ENCODE measurements around the gene ATP23.
A peak's percentile ranks its signal among the peaks of the same experiment; 100 is the strongest.

Gene ATP23

GRCh38 chr12:57941165-57941894 lies at the start of gene ATP23:
ATP23 (plus strand) TSS chr12:57941567; CDS start chr12:57941702, 135 bp downstream.
- Histone ChIP-seq H3K4me3 (ENCODE audit: low read length) (peak within 1 kb of the TSS; percentile 93), H3K9me3 (ENCODE audit: control insufficient read depth, low read length) (no peaks in the 10 kb centered on the region), H3K36me3 (ENCODE audit: control insufficient read depth, insufficient read depth, low read length) (no peaks in the 10 kb centered on the region), H3K27me3 (ENCODE audit: control insufficient read depth, insufficient read depth, low read length) (no peaks in the 10 kb centered on the region), H3K4me1 (ENCODE audit: control insufficient read depth, insufficient read depth, low read length) (peaks cover 17% of the 10 kb centered on the region), H3K9ac (ENCODE audit: low read length) (peak within 1 kb of the TSS; percentile 89)

GRCh38 chr12:57892232-57892972 lies 49.0 kb upstream of the ATP23 start:
- no peaks in the 10 kb centered on the region for H3K27me3 ChIP-seq (ENCODE audit: control insufficient read depth, insufficient read depth, low read length)
- H3K4me1 ChIP-seq (ENCODE audit: control insufficient read depth, insufficient read depth, low read length): peaks cover 89% of the 10 kb centered on the region
- H3K4me3 ChIP-seq (ENCODE audit: low read length): no peak overlapping the region
- no peaks in the 10 kb centered on the region for H3K9me3 ChIP-seq (ENCODE audit: control insufficient read depth, low read length)
- H3K36me3 ChIP-seq (ENCODE audit: control insufficient read depth, insufficient read depth, low read length): no peaks in the 10 kb centered on the region
- no peak overlapping the region for H3K9ac ChIP-seq (ENCODE audit: low read length)

GRCh38 chr12:57893431-57894353 lies 47.7 kb upstream of the ATP23 start:
- Histone ChIP-seq H3K9me3 (ENCODE audit: control insufficient read depth, low read length) (no peaks in the 10 kb centered on the region), H3K4me1 (ENCODE audit: control insufficient read depth, insufficient read depth, low read length) (peaks cover 89% of the 10 kb centered on the region), H3K27me3 (ENCODE audit: control insufficient read depth, insufficient read depth, low read length) (no peaks in the 10 kb centered on the region), H3K4me3 (ENCODE audit: low read length) (no peak overlapping the region), H3K36me3 (ENCODE audit: control insufficient read depth, insufficient read depth, low read length) (no peaks in the 10 kb centered on the region), H3K9ac (ENCODE audit: low read length) (peak overlapping the region; percentile 73)

- Histone ChIP-seq H3K9ac (ENCODE audit: low read length) (peak overlapping the region; percentile 73), H3K27me3 (ENCODE audit: control insufficient read depth, insufficient read depth, low read length) (no peaks in the 10 kb centered on the region), H3K4me3 (ENCODE audit: low read length) (no peak overlapping the region), H3K4me1 (ENCODE audit: control insufficient read depth, insufficient read depth, low read length) (peaks cover 86% of the 10 kb centered on the region), H3K36me3 (ENCODE audit: control insufficient read depth, insufficient read depth, low read length) (no peaks in the 10 kb centered on the region), H3K9me3 (ENCODE audit: control insufficient read depth, low read length) (no peaks in the 10 kb centered on the region)
Measured at GRCh38 chr12:57894399-57895292, 46.7 kb upstream of the ATP23 start.

GRCh38 chr12:57895389-57896114 lies 45.8 kb upstream of the ATP23 start:
- Histone ChIP-seq H3K4me1 (ENCODE audit: control insufficient read depth, insufficient read depth, low read length) (peaks cover 77% of the 10 kb centered on the region), H3K4me3 (ENCODE audit: low read length) (peak overlapping the region; percentile 64), H3K9ac (ENCODE audit: low read length) (peak overlapping the region; percentile 83), H3K27me3 (ENCODE audit: control insufficient read depth, insufficient read depth, low read length) (no peaks in the 10 kb centered on the region), H3K36me3 (ENCODE audit: control insufficient read depth, insufficient read depth, low read length) (no peaks in the 10 kb centered on the region), H3K9me3 (ENCODE audit: control insufficient read depth, low read length) (no peaks in the 10 kb centered on the region)

- Histone ChIP-seq H3K9ac (ENCODE audit: low read length) (peak overlapping the region; percentile 83), H3K4me3 (ENCODE audit: low read length) (peak overlapping the region; percentile 64), H3K4me1 (ENCODE audit: control insufficient read depth, insufficient read depth, low read length) (peaks cover 73% of the 10 kb centered on the region), H3K27me3 (ENCODE audit: control insufficient read depth, insufficient read depth, low read length) (no peaks in the 10 kb centered on the region), H3K36me3 (ENCODE audit: control insufficient read depth, insufficient read depth, low read length) (no peaks in the 10 kb centered on the region), H3K9me3 (ENCODE audit: control insufficient read depth, low read length) (no peaks in the 10 kb centered on the region)
Measured at GRCh38 chr12:57896115-57896433, 45.3 kb upstream of the ATP23 start.

GRCh38 chr12:57896434-57897201 lies 44.7 kb upstream of the ATP23 start:
- peak overlapping the region; percentile 64 for H3K4me3 ChIP-seq (ENCODE audit: low read length)
- H3K36me3 ChIP-seq (ENCODE audit: control insufficient read depth, insufficient read depth, low read length): no peaks in the 10 kb centered on the region
- no peaks in the 10 kb centered on the region for H3K9me3 ChIP-seq (ENCODE audit: control insufficient read depth, low read length)
- no peaks in the 10 kb centered on the region for H3K27me3 ChIP-seq (ENCODE audit: control insufficient read depth, insufficient read depth, low read length)
- peaks cover 73% of the 10 kb centered on the region for H3K4me1 ChIP-seq (ENCODE audit: control insufficient read depth, insufficient read depth, low read length)
- H3K9ac ChIP-seq (ENCODE audit: low read length): peak overlapping the region; percentile 83

GRCh38 chr12:57897286-57897974 lies 43.9 kb upstream of the ATP23 start:
- H3K4me1 ChIP-seq (ENCODE audit: control insufficient read depth, insufficient read depth, low read length): peaks cover 65% of the 10 kb centered on the region
- no peak overlapping the region for H3K4me3 ChIP-seq (ENCODE audit: low read length)
- H3K9ac ChIP-seq (ENCODE audit: low read length): peak overlapping the region; percentile 83
- no peaks in the 10 kb centered on the region for H3K36me3 ChIP-seq (ENCODE audit: control insufficient read depth, insufficient read depth, low read length)
- H3K27me3 ChIP-seq (ENCODE audit: control insufficient read depth, insufficient read depth, low read length): no peaks in the 10 kb centered on the region
- no peaks in the 10 kb centered on the region for H3K9me3 ChIP-seq (ENCODE audit: control insufficient read depth, low read length)

GRCh38 chr12:57898308-57898970 lies 42.9 kb upstream of the ATP23 start:
- no peak overlapping the region for H3K9ac ChIP-seq (ENCODE audit: low read length)
- H3K9me3 ChIP-seq (ENCODE audit: control insufficient read depth, low read length): no peaks in the 10 kb centered on the region
- H3K4me3 ChIP-seq (ENCODE audit: low read length): no peak overlapping the region
- H3K4me1 ChIP-seq (ENCODE audit: control insufficient read depth, insufficient read depth, low read length): peaks cover 55% of the 10 kb centered on the region
- no peaks in the 10 kb centered on the region for H3K36me3 ChIP-seq (ENCODE audit: control insufficient read depth, insufficient read depth, low read length)
- H3K27me3 ChIP-seq (ENCODE audit: control insufficient read depth, insufficient read depth, low read length): no peaks in the 10 kb centered on the region

All from mucosa of stomach (tissue), 1 donor.